Measurements from ENCODE around the gene KLHL9.

KLHL9 gene

DNA sequence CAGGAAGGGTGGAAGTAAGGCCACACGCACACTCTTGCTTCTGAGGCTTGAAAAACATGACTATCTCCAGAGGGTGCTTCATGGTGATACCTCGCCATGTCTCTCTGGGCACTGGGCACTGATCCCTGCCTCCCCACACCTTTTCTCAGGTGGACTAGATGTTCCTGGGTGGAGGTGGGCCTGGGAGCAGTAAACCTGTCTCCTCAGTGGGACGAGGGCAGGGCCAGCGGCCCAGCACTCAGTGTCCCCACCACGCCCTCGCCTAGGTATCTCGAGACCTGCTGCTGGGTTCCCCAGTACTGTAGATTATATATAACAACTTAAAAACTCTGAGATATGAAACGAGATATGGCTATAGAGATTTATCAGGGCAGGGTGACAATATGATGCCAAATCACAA lies 27.1 kb upstream of the KLHL9 start:
- Histone ChIP-seq H3K27me3 (replicated peaks; ENCODE audit: control insufficient read depth, insufficient read depth, low read length) (no peaks in the 10 kb centered on the region), H3K4me3 (replicated peaks; ENCODE audit: low read depth, low read length) (no peak overlapping the region), H3K36me3 (ENCODE audit: control insufficient read depth, insufficient read depth, low read length) (no peaks in the 10 kb centered on the region)
- no peak for DNase-seq (ENCODE audit: extremely low read depth, insufficient read length)
- TF ChIP-seq, protein P1, sequence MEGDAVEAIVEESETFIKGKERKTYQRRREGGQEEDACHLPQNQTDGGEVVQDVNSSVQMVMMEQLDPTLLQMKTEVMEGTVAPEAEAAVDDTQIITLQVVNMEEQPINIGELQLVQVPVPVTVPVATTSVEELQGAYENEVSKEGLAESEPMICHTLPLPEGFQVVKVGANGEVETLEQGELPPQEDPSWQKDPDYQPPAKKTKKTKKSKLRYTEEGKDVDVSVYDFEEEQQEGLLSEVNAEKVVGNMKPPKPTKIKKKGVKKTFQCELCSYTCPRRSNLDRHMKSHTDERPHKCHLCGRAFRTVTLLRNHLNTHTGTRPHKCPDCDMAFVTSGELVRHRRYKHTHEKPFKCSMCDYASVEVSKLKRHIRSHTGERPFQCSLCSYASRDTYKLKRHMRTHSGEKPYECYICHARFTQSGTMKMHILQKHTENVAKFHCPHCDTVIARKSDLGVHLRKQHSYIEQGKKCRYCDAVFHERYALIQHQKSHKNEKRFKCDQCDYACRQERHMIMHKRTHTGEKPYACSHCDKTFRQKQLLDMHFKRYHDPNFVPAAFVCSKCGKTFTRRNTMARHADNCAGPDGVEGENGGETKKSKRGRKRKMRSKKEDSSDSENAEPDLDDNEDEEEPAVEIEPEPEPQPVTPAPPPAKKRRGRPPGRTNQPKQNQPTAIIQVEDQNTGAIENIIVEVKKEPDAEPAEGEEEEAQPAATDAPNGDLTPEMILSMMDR (IDR thresholded peaks at IDR 0.05; ENCODE audit: insufficient read depth, low read length, poor library complexity, severe bottlenecking) = no peak

DNA sequence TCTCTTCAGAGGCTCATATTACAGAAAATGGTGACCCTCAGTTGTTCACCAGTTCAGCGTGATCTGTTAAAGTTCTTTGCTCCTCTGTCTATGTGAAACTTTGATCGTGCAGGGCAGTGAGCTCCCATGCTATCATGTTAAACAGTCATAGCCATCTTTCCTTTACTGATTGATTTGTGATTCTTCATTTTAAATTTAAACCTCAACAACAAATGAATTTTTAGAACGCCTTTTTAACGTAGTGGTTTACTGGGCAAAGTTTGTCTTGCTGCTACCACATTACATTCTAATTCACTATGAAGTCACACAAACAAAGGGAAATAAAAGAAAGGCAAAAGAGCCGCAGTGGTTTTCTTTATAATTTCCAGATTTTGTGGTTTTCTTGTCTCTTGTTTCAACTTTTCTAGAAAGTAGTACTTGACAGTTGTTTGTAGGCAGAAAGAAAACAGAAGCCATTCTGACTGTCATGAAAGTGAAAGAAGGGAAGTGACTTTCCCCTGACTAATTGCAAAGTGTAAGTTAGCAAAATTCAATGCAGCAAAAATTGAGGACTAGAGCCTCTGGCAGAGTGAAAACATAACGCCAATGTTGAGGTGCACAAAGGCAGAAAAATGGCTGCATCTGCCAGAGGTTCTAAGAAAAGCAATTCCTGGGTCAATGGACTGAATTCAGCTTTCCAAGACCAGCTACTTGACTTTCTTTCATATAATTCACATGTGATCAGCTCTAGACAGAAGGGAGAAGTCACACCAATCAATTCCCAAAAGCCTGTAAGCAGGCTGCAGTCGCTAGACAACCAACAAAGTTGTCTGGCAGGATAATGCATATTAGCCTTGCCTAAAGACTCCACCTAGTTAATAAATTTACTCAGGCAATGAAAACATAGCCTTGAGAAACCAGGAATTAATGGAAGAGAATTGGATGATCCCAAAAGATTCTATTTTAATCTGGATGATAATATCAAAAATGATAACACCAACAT lies 22.6 kb upstream of the KLHL9 start:
- Histone ChIP-seq H3K27me3 (replicated peaks; ENCODE audit: control insufficient read depth, insufficient read depth, low read length) (no peaks in the 10 kb centered on the region), H3K36me3 (ENCODE audit: control insufficient read depth, insufficient read depth, low read length) (no peaks in the 10 kb centered on the region), H3K4me3 (replicated peaks; ENCODE audit: low read depth, low read length) (no peak overlapping the region)
- TF ChIP-seq, protein P1 (IDR thresholded peaks at IDR 0.05; ENCODE audit: insufficient read depth, low read length, poor library complexity, severe bottlenecking) = no peak
- peak; percentile 68 for DNase-seq (ENCODE audit: extremely low read depth, insufficient read length)

DNA sequence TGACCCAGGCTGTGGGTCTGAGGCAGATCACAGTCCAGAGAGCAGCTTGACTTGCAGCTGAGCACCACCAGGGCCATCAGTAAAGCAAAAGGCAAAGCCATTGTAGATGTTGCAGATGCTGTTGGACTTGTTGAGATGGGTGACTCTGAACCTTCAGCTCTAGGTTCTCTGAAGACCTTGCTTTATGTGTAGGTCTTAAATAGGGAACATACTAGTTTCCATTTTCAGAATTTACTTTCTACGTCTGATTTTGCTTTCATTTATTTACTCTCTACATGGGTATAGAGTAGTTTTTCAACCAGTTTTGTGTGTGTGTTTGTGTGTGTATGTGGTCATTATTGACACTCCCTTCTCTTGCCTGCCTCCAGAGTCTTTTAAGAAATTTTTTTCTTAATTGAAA lies 15.6 kb upstream of the KLHL9 start, which contains the start of gene IFNA6:
Gene IFNA6, minus strand, starts transcription at position 101 of the 400 bp plus-strand sequence. Its CDS starts 0 bp downstream, at position 101.
- no peak for DNase-seq (ENCODE audit: extremely low read depth, insufficient read length)
- Histone ChIP-seq H3K36me3 (ENCODE audit: control insufficient read depth, insufficient read depth, low read length) (no peaks in the 10 kb centered on the region), H3K4me3 (replicated peaks; ENCODE audit: low read depth, low read length) (no peak within 1 kb of the TSS), H3K27me3 (replicated peaks; ENCODE audit: control insufficient read depth, insufficient read depth, low read length) (no peaks in the 10 kb centered on the region)
- TF ChIP-seq, protein P1 (IDR thresholded peaks at IDR 0.05; ENCODE audit: insufficient read depth, low read length, poor library complexity, severe bottlenecking) = no peak

DNA sequence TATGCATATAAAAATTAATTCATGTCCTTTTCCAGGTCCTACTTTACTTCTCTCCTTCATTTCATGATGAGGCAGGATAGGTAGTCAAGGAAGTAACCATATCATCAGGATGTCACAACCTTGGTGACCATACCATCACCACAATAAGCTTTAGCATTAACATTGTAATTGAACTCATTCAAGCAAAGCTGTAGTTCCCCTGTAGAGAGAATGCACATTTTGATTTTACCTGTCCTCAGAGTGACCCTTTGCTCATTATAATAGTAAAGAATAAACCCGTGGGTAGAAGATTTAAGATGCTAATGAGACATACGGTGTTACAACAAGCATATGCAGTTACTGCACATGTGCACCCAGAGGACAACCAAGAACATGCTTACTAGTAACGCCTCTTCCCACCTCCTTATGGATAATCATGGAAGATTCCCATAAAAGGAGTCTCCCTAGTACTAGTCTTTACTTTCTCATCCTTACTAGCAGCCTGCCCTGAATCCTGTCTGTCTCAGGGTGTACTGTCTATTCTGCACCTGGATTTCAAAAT lies 13.3 kb upstream of the KLHL9 start:
- H3K36me3 ChIP-seq (ENCODE audit: control insufficient read depth, insufficient read depth, low read length) = no peaks in the 10 kb centered on the region
- DNase-seq (ENCODE audit: extremely low read depth, insufficient read length) = no peak
- no peaks in the 10 kb centered on the region for H3K27me3 ChIP-seq (replicated peaks; ENCODE audit: control insufficient read depth, insufficient read depth, low read length)
- H3K4me3 ChIP-seq (replicated peaks; ENCODE audit: low read depth, low read length) = no peak overlapping the region
- TF ChIP-seq, protein P1 (IDR thresholded peaks at IDR 0.05; ENCODE audit: insufficient read depth, low read length, poor library complexity, severe bottlenecking) = no peak

DNA sequence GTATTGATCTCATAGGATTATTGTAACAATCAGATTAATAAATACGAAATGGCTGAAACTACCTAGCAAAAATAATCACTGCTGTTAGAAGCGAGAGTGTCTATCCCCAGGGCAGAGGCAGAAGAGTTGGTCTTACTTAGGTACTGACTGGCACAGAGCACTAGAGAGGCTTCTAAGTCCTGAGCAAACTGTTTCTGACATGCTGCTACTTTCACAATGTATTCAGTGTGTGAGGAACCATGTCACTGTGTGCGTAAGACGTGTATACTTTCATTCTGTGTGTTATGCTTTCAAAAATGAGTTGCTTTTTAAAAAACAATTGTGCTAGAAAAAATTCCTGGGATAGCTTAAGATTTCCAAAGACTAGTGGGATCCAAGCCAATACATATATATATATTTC lies 5.5 kb upstream of the KLHL9 start:
- no peaks in the 10 kb centered on the region for H3K27me3 ChIP-seq (replicated peaks; ENCODE audit: control insufficient read depth, insufficient read depth, low read length)

More for the DNA sequence above, 5.5 kb upstream of the KLHL9 start:
- TF ChIP-seq, protein P1 (IDR thresholded peaks at IDR 0.05; ENCODE audit: insufficient read depth, low read length, poor library complexity, severe bottlenecking) = no peak
- Histone ChIP-seq H3K36me3 (ENCODE audit: control insufficient read depth, insufficient read depth, low read length) (no peaks in the 10 kb centered on the region), H3K4me3 (replicated peaks; ENCODE audit: low read depth, low read length) (no peak overlapping the region)
- DNase-seq (ENCODE audit: extremely low read depth, insufficient read length) = no peak

Measured in GM06990 (cell line).